Eye (tissue), 1 donor: ENCODE measurements around the gene CLSTN1.
"Not testable (repeated sequence)": the region's sequence is repeated elsewhere in the genome, so short reads cannot be mapped to it uniquely, and the experiment has no call there.

Experiments used
- DNase-seq: peaks from one replicate; pipeline ENCODE4 v3.0.0-alpha.2; 2015

The CLSTN1 gene

DNA sequence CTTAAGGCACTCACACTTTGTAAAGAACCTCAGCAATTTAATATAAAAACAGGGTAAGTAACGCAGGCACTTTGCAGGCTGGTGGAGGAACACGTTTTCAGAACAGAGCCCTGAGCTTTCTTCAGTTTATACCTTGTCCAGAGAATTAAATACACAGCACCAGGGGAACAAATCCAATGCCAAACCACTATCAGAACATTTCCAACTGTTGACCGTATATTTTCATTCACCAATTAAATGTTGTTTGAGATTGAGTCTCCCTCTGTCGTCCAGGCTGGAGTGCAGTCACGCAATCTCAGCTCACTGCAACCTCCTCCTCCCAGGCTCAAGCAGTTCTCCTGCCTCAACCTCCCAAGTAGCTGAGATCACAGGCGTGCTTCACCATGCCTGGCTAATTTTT lies 29.7 kb downstream of the CLSTN1 start:
- DNase-seq, result no peak

DNA sequence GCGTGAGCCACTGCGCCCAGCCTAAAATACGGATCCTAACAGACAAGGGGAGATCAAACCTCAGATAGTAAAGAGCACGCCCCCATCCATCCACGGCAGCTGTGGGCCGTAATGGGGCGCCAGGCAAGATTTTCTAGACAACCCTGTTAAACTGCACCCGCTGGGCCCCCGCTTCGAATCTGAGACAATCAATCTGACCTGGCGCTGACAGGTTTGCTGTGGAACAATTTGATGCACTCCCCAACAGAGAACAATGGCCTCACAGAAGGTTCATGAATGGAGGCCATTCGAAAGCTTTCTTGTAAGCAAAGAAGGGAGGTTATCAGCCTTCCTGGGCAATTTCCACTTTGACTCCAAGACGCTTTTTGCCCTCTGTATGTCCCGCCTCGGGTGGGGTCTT lies 30.5 kb downstream of the CLSTN1 start:
- no peak for DNase-seq

DNA sequence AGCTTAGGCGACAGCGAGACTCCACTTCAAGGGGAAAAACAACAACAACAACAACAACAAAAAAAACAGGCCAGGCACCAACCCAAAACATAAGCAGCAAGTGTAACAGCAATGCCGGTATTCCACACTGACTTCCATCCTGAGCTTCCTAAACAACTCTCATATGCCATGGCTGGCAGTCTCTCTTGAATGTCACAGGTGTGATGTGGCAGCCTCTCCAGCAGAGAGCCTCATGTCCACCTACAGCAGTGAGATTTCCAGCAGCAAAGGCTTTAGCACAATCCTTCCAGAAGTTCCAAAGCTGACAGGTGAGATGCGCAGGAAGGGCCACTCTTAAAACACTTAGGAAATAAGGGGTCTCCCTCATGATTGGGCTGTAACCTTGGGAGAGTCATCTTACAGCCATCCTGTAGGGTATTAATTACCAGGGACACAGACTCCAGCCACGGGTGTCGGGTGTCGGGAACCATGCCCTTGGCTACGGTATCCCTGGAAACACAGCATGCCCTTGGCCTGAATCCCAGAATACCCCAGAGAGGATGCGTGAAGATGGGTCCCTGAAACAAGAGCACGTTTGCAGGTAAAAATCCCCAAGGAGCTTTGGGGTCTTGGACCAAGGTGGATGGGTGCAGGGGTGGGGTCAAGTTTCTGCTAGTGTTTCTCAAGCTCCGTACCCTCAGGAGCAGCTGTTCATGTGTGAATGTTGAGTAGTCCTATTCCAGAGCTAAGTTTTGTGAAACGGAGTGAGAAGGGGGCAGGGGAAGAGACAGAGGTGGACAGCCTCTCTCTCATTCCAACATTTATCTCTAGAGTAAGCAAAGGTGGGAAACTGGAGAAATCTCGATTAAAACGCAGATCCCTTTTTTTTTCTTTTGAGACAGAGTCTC lies 31.4 kb downstream of the CLSTN1 start:
- DNase-seq, result peak; percentile 47

DNA sequence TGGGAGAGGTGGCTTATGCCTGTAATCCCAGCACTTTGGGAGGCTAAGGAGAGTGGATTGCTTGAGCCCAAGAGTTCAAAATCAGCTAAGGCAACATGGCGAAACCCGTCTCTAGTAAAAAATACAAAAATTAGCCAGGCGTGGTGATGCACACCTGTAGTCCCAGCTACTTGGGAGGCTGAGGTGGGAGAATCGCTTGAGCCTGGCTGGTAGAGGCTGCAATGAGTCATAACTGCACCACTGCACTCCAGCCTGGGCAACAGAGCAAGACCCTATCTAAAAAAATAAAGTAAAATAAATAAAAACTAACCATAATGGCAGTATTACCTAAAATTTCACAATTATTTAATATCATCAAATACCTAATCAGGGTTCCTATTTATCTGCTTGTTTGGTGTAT lies 34.1 kb downstream of the CLSTN1 start:
- DNase-seq, result not testable (repeated sequence)

DNA sequence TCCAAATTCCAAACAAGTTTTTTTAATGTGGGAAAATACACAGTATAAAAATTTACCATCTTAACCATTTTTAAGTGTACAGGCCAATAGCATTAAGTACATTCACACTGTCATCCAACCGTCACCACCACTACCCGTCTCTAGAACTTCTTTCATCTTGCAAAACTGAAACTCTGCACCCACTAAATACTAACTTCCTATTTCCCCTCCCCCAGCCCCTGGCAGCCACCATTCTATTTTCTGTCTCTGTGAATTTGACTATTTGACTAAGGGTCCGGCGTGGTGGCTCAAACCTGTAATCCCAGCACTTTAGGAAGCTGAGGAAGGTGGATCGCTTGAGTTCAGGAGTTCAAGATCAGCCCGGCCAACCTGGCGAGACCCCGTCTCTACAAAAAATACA lies 36.1 kb downstream of the CLSTN1 start:
- DNase-seq, result no peak

DNA sequence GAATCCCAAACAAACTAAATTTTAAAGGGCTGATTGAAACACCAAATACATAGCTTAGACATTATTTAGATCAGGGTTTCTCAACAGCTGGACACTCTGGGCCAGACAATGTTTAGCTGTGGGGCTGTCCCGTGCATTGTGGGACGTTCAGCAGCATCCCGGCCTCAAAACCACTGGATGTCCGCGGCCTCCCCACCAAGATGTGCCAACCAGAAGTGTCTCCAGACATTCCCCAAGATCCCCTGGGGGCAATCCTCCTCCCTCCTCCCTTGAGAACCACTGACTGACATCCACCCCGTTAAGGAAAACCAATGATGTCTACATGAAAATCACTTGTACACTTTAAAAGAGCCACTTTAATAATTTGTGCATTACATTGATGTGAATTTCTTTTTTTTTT lies 38.4 kb downstream of the CLSTN1 start:
- no peak for DNase-seq

DNA sequence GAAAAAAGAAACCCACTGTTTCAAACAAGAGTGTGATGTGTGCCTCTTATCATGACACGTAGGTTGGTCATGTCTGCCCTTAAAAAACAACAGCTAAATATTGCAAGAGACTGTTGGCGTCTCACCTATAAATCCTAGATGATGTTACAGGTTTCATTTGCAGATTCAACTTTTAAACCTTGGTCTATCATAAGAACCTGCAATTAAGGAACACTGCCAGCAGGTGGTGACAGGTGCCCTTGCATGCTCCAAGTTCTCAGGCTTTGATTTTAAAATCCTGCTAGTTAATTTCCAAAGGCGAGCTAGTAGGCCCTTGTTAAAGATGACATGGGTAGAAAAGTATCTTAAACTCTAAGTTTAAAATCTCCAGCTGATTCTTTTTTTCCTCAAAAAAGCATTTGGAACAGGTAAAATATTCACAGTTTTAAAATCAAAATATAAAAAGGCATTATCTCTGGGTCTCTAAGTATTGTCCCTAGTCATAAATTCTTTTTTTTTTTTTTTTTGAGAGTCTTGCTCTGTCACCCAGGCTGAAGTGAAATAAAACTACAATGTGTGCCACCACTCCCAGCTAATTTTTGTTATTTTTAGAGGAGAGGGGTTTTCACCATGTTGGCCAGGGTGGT lies 39.1 kb downstream of the CLSTN1 start:
- peak; percentile 70 for DNase-seq

DNA sequence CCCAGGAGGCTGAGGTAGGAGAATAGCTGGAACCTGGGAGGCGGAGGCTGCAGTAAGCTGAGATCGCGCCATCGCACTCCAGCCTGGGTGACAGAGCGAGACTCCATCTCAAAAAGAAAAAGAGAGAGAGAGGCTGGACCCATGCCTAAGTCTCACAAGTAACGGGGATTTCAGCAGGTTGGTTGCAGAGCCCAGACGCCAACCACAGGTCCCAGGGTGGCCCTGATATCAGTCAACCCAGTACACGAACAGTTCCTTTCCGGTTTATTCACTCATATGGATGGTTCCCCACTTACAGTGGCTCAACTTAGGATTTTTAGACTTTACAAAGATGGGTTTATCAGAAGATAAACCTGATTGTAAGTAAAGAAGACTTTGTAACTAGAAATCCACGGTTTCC lies 40.9 kb downstream of the CLSTN1 start:
- DNase-seq, result no peak

DNA sequence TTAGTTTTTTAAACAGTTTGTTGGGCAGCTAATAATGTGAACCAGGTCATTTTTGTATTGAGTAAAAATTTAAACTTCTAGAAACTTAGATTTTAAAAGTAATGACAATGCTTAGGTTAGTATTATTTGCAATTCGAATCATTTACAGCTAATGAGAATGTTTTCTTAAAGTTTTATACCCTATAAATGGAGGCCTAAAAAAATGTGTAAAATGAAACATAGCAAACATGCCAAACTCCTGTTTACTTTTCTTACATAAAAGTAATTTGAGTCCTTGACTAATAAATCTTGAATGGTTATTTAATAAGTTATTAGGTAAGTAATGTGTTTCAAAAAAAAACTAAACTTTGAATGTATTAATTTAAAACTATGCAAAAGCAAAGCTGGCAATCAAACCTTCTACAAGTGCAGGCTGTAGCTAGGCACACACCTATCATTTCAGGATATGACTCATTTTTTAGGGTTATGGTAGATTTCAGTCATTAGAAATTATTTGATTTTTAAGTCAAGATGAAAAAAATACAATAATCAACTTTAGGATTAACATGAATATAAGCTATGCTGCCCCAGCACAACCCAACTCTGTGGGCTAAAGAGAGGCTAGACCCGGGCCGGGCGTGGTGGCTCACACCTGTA lies 41.5 kb downstream of the CLSTN1 start:
- DNase-seq, result no peak

DNA sequence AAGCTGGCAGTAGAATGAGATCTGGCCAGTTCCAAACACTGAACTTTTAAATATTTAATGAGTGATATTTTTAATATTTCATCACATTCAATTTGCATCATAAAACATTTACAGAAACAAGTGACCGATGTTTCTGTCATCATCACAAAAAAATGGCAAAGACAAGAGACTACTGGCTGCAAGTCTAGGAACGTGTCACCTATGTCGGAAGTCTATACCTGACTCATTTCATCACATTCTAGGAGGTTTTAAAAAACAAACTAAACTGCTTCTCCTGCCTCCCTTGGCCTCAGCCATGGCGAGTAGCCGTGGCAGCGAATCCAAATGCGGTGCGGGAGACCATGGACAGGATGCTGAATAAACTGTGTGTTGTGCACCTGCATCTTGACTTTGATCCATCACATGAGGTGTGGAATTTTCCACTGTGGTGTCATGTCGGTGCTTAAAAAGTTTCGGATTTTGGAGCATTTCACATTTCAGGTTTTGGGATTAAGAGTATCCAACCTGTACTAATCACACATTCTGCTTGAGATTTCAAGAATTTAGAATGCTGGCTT lies 43.1 kb downstream of the CLSTN1 start:
- DNase-seq, result peak; percentile 43

DNA sequence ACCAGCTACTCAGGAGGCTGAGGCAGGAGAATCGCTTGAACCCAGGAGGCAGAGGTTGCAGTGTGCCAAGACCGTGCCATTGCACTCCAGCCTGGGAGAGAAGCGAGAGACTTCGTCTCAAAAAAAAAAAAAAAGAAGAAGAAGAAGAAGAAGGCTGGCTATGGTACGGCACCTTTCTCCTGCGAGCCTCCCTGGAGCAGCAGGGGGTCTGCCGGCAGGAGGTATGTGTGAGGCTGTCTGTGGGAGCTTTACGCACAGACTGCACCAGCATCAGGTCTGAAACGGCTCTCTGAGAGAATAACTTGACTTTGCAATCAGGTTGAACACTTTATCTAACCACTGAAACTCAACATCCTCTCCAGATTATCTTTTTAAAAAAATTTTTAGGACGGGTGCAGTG lies 44.9 kb downstream of the CLSTN1 start:
- DNase-seq, result no peak

DNA sequence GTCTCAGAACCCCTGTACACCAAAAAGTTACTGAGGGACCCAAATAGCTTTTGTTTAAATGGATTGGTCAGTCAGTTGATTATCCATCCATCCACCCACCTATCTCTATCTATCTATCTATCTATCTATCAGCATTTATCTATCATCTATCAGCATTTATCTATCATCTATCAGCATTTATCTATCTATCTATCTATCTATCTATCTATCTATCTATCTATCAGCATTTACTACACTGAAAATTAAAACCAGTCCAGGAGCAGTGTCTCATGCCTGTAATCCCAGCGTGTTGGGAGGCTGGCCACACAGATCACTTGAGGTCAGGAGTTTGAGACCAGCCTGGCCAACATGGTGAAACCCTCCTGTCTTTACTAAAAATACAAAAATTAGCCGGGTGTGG lies 47.1 kb downstream of the CLSTN1 start:
- no peak for DNase-seq

DNA sequence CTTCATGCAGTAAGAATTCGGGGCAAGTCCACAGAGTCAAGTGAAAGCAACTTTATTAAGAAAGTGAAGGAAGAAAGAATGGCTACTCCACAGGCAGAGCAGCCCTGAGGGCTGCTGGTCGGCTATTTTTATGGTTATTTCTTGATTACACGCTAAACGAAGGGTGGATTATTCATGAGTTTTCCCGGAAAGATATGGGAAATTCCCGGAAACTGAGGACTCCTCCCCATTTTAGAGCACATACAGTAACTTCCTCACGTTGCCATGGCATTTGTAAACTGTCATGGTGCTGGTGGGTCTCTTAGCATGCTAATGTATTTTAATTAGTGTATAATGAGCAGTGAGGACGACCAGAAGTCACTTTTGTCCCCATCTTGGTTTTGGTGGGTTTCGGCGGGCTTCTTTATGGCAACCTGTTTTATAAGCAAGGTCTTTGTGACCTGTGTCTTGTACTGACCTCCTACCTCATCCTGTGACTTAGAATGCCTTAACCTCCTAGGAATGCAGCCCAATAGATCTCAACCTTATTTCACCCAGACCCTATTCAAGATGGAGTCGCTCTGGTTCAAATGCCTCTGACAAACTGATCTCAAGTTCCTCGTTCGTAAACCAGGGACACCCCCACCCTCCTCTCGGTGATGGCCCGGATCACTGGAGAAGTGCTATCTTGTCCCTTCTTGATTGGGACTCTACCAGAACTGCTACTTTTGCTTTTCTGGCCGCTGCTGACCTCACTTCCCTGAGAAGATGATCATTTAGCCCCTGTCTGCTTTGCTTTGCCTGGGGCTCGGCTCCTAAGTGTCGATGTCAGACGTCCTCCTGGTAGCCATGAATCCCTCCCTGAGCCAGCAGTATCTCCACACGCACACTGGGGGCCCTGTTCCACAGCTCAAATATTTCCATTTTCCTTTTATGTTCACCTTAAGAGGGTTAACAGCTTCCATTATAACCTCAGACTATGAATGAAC lies 48.8 kb downstream of the CLSTN1 start:
- DNase-seq, result no peak

DNA sequence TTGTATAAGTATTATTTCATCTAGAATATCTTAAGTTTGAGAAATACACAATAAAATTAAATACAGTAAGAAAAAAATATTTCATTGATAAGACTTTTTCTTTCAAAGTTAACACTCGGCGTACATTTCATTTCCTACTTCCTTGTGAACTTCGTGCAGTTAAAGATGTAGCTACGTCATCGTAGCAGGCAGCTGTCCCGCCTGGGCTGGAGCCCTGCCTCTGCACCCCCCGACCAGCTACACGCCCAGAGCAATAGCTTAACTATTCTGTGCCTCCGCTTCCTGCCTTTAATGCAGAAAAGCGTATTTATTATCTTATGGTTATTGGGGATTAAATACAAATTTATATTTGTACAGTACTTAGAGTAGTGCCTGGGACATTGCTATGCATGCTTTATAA lies 53.5 kb downstream of the CLSTN1 start:
- DNase-seq, result no peak

DNA sequence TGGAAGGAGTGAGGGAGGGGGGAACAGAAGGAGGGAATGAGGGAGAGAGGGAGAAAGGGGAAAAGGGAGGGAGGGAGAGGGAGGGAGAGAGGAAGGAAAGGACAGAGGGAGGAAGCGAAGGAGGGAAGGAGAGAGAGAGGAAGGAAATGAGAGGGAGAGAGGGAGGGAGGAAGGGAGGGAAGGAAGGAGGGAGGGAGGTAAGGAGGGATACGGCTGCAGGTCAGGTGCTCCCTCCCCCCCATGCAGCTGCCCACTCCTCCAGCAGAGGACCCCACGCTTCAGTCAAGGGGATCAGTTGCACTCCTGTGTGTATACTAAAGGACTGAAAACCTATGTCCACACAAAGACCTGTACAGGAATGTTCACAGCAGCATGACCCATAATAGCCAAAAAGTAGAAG lies 54.8 kb downstream of the CLSTN1 start:
- no peak for DNase-seq

DNA sequence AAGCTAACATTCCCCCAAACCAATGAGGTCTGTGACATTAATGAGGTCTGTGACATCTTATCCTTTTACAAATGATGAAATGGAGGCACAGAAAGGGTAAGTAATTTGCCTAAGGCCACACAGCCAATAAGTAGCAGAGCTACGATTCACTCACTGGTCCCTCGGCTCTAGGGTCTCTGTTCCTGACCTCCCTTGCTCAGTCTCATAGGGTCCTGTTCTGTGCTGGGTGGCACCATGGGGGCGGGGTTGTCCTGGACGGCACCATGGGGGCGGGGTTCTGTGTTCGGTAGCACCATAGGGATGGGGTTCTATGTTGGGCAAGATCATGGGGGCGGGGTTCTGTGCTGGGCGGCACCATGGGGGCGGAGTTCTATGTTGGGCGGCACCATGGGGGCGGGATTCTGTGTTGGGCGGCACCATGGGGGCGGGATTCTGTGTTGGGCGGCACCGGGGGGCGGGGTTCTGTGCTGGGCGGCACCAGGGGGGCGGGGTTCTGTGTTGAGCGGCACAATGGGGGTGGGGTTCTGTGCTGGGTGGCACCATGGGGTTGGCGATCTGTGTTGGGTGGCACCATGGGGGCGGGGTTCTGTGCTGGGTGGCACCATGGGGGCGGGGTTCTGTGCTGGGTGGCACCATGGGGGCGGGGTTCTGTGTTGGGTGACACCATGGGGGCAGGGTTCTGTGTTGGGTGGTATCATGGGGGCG lies 55.6 kb downstream of the CLSTN1 start:
- no peak for DNase-seq

DNA sequence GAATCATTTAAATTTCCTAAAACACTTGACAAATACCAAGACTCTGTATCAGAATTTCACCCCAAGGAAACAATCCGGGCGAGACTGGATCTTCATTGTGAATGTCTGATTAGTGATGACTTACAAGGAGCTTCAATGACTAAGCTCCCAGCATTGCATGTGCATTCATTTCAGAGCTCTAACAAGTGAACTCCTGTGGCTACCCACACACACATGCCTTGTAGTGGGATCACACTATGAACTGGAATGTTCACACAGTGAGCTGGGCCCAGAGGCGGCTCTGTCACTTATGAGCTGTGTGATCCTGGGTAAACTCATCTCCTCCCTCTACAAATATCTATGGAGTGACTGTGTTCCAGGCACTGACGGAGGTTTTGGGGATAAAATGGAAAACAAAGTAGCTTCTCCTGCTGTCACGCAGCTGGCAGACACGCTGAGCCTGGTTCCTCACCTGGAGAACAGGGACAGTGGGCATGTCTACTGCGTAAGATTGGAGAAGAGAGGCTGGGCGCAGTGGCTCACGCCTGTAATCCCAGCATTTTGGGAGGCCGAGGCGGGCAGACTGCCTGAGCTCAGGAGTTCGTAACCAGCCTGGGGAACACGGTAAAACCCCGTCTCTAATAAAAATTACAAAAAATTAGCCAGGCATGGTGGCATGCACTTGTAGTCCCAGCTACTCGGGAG lies 56.9 kb downstream of the CLSTN1 start:
- peak; percentile 72 for DNase-seq

DNA sequence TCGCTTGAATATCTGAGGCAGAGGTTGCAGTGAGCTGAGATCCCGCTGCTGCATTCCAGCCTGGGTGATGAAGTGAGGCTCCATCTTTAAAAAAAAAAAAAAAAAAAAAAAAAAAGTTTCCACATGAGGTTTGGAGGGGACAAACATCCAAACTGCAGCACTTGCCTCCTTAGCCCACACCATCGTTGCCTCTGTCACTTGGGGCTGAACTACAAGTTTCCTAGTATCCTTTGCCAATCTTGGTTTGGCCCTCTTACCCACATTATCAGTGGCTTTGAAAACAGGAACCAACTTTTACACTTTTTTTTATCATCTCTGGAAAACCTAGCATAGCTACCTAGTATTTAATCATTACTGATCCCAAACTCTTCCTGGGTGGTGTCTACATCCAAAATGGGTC lies 59.2 kb downstream of the CLSTN1 start:
- no peak for DNase-seq

DNA sequence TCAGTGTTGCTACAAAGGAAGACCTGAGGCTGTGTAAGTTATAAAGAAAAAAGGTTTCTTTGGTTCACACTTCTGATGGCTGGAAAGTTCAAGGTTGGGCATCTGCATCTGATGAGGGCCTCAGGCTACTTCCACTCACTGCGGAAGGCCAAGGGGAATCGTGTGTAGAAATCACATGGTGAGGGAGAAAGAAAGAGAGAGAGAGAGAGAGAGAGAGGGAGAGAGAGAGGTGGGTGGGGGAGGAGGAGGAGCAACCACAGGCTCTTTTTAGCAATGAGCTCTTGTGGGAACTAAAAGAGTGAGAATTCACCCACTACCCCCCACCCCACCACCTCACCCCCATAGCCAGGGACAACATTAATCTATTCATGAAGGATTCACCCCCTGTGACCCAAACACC lies 59.9 kb downstream of the CLSTN1 start:
- no peak for DNase-seq

DNA sequence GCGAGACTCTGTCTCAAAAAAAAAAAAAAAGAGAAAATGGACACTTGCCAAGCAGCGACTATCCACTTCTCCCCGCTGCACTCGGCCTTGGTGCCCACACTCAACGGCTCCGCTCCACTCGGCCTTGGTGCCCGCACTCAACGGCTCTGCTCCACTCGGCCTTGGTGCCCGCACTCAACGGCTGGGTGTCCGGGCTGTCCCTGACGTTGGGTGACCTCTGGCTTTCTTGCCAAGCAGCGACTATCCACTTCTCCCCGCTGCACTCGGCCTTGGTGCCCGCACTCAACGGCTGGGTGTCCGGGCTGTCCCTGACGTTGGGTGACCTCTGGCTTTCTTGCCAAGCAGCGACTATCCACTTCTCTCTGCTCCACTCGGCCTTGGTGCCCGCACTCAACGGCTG lies 61.3 kb downstream of the CLSTN1 start:
- DNase-seq, result not testable (repeated sequence)

DNA sequence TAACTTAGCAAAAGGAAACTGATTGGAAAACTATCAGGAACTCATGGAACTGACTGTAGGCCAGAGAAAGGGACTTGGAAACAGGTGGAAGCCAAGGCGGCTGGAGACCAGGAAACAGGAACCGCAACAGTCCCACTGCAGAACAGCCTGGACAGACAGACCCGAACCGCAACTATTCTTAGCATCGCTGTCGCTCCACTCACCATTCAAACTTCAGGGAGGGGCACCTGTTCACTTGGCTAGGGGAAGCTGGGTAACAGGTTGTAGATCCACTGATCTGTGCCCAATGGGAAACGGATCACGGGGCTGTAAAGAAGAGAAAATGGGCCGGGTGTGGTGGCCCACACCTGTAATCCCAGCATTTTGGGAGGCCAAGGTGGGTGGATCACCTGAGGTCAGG lies 61.9 kb downstream of the CLSTN1 start:
- DNase-seq, result no peak
